Peyer's patch (tissue), 4 donors: ENCODE data around the gene LCA5L.

Experiments
- POLR2A ChIP-seq, 2 donors: fragments of 450-650 bp; IDR thresholded peaks; one replicate each; pipeline ENCODE4 v1.5.1; 2017; ENCODE audit warnings: antibody characterized with exemption in 2 of 2, mild to moderate bottlenecking in 2 of 2, moderate library complexity in 2 of 2
- TF ChIP-seq, protein P1 (sequence below), 6 experiments: fragments of 450-650 bp in 4 of 6; fragments of 200-600 bp in 2 of 6; sonication (generic) in 1 of 6; IDR thresholded peaks; one replicate each; pipeline ENCODE4 v1.5.1; 2017 to 2019; ENCODE audit warnings: antibody characterized with exemption in 6 of 6, mild to moderate bottlenecking in 3 of 6, moderate library complexity in 1 of 6

DNA sequence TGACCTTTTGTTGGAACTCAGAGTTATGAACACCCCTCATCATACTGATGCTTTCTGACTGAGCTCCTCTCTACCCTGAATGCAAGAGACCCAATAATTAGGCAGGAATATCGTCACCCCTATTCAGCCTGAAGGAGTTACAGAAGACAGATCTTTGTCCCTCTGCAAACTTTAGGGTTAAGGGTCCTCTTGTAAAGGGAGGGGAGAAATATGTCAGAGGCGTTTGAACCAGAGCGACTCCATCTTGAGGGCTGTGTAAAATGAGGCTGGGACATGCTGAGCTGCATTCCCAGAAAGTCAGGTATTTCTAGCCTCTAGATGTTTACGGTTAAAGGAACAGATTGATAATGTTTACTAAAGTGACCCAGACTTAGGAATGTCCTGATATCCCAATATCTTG is 86.2 kb downstream of the LCA5L start:
- no peak for TF ChIP-seq POLR2A (IDR thresholded peaks at IDR 0.05)
- TF ChIP-seq, protein P1, sequence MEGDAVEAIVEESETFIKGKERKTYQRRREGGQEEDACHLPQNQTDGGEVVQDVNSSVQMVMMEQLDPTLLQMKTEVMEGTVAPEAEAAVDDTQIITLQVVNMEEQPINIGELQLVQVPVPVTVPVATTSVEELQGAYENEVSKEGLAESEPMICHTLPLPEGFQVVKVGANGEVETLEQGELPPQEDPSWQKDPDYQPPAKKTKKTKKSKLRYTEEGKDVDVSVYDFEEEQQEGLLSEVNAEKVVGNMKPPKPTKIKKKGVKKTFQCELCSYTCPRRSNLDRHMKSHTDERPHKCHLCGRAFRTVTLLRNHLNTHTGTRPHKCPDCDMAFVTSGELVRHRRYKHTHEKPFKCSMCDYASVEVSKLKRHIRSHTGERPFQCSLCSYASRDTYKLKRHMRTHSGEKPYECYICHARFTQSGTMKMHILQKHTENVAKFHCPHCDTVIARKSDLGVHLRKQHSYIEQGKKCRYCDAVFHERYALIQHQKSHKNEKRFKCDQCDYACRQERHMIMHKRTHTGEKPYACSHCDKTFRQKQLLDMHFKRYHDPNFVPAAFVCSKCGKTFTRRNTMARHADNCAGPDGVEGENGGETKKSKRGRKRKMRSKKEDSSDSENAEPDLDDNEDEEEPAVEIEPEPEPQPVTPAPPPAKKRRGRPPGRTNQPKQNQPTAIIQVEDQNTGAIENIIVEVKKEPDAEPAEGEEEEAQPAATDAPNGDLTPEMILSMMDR (IDR thresholded peaks at IDR 0.05): no peak
